Effector memory CD4-positive, alpha-beta T cell (primary cell): ENCODE results near the gene NELFE.
"Not testable (repeated sequence)": the region's sequence is repeated elsewhere in the genome, so short reads cannot be mapped to it uniquely, and the experiment has no call there.

ENCODE experiments used
- DNase-seq, 3 donors: peaks; one replicate each; pipeline ENCODE4 v3.0.0-alpha.2; 2020
- H3K27ac ChIP-seq: 2 replicates; pipeline ENCODE4 v1.7.0; 2013; ENCODE audit warnings: mild to moderate bottlenecking, low read length, moderate library complexity; ENCODE audit not compliant: insufficient read depth, poor library complexity, severe bottlenecking
- H3K27me3 ChIP-seq: replicated peaks from 2 replicates; pipeline ENCODE4 v1.7.0; 2013; ENCODE audit warnings: mild to moderate bottlenecking, low read length; ENCODE audit not compliant: insufficient read depth, control insufficient read depth, poor library complexity, severe bottlenecking
- H3K36me3 ChIP-seq: 2 replicates; pipeline ENCODE4 v1.7.0; 2013; ENCODE audit warnings: mild to moderate bottlenecking, low read length, moderate library complexity; ENCODE audit not compliant: control insufficient read depth, insufficient read depth
- H3K4me1 ChIP-seq: 2 replicates; pipeline ENCODE4 v1.7.0; 2013; ENCODE audit warnings: low read length, mild to moderate bottlenecking; ENCODE audit not compliant: control insufficient read depth, insufficient read depth, poor library complexity, severe bottlenecking
- H3K4me3 ChIP-seq: 2 replicates; pipeline ENCODE4 v1.7.0; 2013; ENCODE audit warnings: low read length, low read depth, mild to moderate bottlenecking; ENCODE audit not compliant: insufficient read depth, poor library complexity, severe bottlenecking
- H3K9me3 ChIP-seq: 2 replicates; pipeline ENCODE4 v1.7.0; 2013; ENCODE audit warnings: mild to moderate bottlenecking, low read length, moderate library complexity; ENCODE audit not compliant: control insufficient read depth

Gene NELFE

GRCh38 chr6:31906727-31907126, 52.0 kb downstream of the NELFE start:
- H3K27me3 ChIP-seq, H3K9me3 ChIP-seq, H3K4me1 ChIP-seq, DNase-seq, H3K4me3 ChIP-seq, H3K36me3 ChIP-seq, H3K27ac ChIP-seq: not testable (repeated sequence)

GRCh38 chr6:31906122-31906521, 52.6 kb downstream of the NELFE start:
- no peak for DNase-seq
- peaks cover 5% of the 10 kb centered on the region for H3K4me1 ChIP-seq
- no peak overlapping the region for H3K27ac ChIP-seq
- H3K27me3 ChIP-seq = no peaks in the 10 kb centered on the region
- H3K4me3 ChIP-seq = no peak overlapping the region
- H3K9me3 ChIP-seq = no peaks in the 10 kb centered on the region
- no peaks in the 10 kb centered on the region for H3K36me3 ChIP-seq

GRCh38 chr6:31905041-31905440, 53.7 kb downstream of the NELFE start:
- H3K36me3 ChIP-seq = no peaks in the 10 kb centered on the region
- peaks cover 5% of the 10 kb centered on the region for H3K4me1 ChIP-seq
- H3K27ac ChIP-seq = no peak overlapping the region
- no peaks in the 10 kb centered on the region for H3K27me3 ChIP-seq
- H3K9me3 ChIP-seq = no peaks in the 10 kb centered on the region
- DNase-seq = no peak
- no peak overlapping the region for H3K4me3 ChIP-seq

- no peak overlapping the region for H3K4me3 ChIP-seq
- peaks cover 8% of the 10 kb centered on the region for H3K4me1 ChIP-seq
- H3K27ac ChIP-seq = no peak overlapping the region
- H3K9me3 ChIP-seq = no peaks in the 10 kb centered on the region
- no peaks in the 10 kb centered on the region for H3K36me3 ChIP-seq
- no peak for DNase-seq
- no peaks in the 10 kb centered on the region for H3K27me3 ChIP-seq
Observed at GRCh38 chr6:31903957-31904356, 54.8 kb downstream of the NELFE start.
